Peyer's patch (tissue), 4 donors: Measurements from ENCODE around the gene RAPGEF5.

Source experiments
- POLR2A ChIP-seq, 2 donors: fragments of 450-650 bp; IDR thresholded peaks; one replicate each; pipeline ENCODE4 v1.5.1; 2017; ENCODE audit warnings: antibody characterized with exemption in 2 of 2, mild to moderate bottlenecking in 2 of 2, moderate library complexity in 2 of 2
- TF ChIP-seq, protein P1 (sequence below), 6 experiments: fragments of 450-650 bp in 4 of 6; fragments of 200-600 bp in 2 of 6; sonication (generic) in 1 of 6; IDR thresholded peaks; one replicate each; pipeline ENCODE4 v1.5.1; 2017 to 2019; ENCODE audit warnings: antibody characterized with exemption in 6 of 6, mild to moderate bottlenecking in 3 of 6, moderate library complexity in 1 of 6

DNA sequence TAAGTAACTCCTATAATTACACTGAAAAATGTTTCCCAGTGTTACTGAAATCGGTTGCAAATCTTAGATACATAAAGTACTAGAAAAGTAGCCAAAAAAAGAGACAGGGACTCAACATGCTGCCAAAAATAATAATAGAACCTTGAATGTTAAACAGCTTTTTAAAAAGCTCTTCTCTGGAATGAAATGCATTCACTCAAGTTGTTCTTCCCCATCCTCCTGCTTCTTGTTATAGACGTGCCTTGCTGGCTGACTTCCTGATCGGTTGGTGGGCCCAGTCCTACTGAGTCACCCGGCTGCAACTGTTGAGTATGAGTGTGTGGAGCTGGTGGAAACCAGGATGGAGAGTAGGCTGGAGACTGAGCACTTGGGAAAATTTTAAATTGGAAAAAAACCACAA, 30.6 kb upstream of the RAPGEF5 start:
- TF ChIP-seq, protein P1, sequence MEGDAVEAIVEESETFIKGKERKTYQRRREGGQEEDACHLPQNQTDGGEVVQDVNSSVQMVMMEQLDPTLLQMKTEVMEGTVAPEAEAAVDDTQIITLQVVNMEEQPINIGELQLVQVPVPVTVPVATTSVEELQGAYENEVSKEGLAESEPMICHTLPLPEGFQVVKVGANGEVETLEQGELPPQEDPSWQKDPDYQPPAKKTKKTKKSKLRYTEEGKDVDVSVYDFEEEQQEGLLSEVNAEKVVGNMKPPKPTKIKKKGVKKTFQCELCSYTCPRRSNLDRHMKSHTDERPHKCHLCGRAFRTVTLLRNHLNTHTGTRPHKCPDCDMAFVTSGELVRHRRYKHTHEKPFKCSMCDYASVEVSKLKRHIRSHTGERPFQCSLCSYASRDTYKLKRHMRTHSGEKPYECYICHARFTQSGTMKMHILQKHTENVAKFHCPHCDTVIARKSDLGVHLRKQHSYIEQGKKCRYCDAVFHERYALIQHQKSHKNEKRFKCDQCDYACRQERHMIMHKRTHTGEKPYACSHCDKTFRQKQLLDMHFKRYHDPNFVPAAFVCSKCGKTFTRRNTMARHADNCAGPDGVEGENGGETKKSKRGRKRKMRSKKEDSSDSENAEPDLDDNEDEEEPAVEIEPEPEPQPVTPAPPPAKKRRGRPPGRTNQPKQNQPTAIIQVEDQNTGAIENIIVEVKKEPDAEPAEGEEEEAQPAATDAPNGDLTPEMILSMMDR (IDR thresholded peaks at IDR 0.05), result no peak
- TF ChIP-seq POLR2A (IDR thresholded peaks at IDR 0.05), result no peak
